Sigmoid colon (tissue), 4 donors: ENCODE measurements around the gene UCHL1.

ENCODE experiments used
- CTCF ChIP-seq, 4 experiments: fragments of 450-650 bp in 3 of 4; fragments of 200-600 bp in 1 of 4; IDR thresholded peaks; one replicate each; pipeline ENCODE4 v1.5.1; 2016 to 2019; ENCODE audit warnings: antibody characterized with exemption in 4 of 4, mild to moderate bottlenecking in 3 of 4, moderate library complexity in 2 of 4
- EP300 ChIP-seq, 4 donors: sonication (generic); formaldehyde crosslinking; IDR thresholded peaks; one replicate each; pipeline ENCODE4 v1.6.1; 2017; ENCODE audit warnings: antibody characterized with exemption in 4 of 4
- POLR2A ChIP-seq, 2 donors: fragments of 450-650 bp; IDR thresholded peaks; one replicate each; pipeline ENCODE4 v1.6.1; 2016; ENCODE audit warnings: antibody characterized with exemption in 2 of 2, mild to moderate bottlenecking in 2 of 2, moderate library complexity in 2 of 2
- POLR2AphosphoS5 ChIP-seq, 4 donors: sonication (generic); formaldehyde crosslinking; IDR thresholded peaks; one replicate each; pipeline ENCODE4 v1.6.1; 2017; ENCODE audit warnings: antibody characterized with exemption in 4 of 4

DNA sequence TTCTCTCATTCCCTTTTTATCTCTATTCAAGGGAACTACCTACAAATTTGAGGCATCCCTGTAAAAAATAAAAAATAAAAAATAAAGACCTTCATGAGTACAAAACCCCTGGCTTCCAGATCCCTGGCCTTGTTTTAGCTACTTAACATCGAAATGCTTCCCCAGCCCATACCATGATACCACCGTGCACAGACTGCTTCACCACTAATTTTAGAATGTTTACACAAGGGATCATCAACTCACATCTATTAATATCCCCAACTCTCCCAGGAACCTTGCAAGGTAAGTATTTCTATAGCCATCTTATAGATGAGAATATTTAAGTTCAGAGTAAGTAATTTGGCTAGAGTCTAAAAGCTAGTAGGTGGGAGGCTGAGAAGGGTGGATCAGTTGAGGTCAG lies 51.7 kb downstream of the UCHL1 start:
- no peak for TF ChIP-seq POLR2AphosphoS5 (IDR thresholded peaks at IDR 0.05)
- no peak for TF ChIP-seq CTCF (IDR thresholded peaks at IDR 0.05)
- no peak for TF ChIP-seq EP300 (IDR thresholded peaks at IDR 0.05)
- no peak for TF ChIP-seq POLR2A (IDR thresholded peaks at IDR 0.05)
